ENCODE data around the gene XRCC5. TPM values are rescaled to one million over a fixed set of nuclear protein-coding genes. Genes with fewer than 3 reads are reported as not detected.

Gene XRCC5
- total and polyA plus RNA-seq, 8 donors = 212 to 302 (median 262) TPM

DNA sequence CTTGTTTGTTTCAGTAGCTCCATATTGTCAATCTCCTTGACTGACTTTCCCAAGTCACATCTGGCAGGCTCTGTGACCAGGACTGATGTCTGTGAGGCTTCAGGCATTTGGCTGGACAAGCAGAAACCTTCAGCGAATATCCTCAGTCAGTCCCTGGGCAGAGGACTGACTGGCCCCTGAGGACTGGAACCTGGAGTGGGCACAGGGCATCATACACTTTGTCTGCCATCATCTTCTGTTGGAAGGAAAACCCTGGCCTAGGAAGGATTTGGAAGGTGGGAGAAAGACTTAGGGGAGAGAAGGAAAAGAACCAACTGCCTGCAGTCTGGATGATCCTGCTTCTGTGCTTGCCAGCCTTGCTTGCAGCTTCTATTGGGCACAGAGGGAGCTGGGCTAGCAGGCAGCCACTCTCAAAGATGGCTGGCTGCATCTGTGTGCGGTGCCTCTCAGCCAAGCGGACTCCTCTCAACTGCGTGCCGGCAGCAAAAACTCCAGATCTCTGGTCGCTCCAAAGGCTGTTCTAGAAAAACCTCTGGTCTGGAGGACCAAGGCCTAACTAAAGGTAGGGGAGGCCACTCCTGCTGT, 136.3 kb downstream of the XRCC5 start:
- TF ChIP-seq, protein P1, sequence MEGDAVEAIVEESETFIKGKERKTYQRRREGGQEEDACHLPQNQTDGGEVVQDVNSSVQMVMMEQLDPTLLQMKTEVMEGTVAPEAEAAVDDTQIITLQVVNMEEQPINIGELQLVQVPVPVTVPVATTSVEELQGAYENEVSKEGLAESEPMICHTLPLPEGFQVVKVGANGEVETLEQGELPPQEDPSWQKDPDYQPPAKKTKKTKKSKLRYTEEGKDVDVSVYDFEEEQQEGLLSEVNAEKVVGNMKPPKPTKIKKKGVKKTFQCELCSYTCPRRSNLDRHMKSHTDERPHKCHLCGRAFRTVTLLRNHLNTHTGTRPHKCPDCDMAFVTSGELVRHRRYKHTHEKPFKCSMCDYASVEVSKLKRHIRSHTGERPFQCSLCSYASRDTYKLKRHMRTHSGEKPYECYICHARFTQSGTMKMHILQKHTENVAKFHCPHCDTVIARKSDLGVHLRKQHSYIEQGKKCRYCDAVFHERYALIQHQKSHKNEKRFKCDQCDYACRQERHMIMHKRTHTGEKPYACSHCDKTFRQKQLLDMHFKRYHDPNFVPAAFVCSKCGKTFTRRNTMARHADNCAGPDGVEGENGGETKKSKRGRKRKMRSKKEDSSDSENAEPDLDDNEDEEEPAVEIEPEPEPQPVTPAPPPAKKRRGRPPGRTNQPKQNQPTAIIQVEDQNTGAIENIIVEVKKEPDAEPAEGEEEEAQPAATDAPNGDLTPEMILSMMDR (IDR thresholded peaks at IDR 0.05) = no peak
- no peaks in the 10 kb centered on the region for H3K27me3 ChIP-seq
- no peak overlapping the region for H3K4me3 ChIP-seq
- no peaks in the 10 kb centered on the region for H3K36me3 ChIP-seq
- H3K9me3 ChIP-seq = peaks cover 0 to 4% of the 10 kb centered on the region in 2 donors
- no peak overlapping the region for H3K27ac ChIP-seq
- DNase-seq (no peak), ATAC-seq (no peak)
- intact Hi-C loops (cut with DNase I) = no loop called here
- H3K4me1 ChIP-seq = no peaks in the 10 kb centered on the region

DNA sequence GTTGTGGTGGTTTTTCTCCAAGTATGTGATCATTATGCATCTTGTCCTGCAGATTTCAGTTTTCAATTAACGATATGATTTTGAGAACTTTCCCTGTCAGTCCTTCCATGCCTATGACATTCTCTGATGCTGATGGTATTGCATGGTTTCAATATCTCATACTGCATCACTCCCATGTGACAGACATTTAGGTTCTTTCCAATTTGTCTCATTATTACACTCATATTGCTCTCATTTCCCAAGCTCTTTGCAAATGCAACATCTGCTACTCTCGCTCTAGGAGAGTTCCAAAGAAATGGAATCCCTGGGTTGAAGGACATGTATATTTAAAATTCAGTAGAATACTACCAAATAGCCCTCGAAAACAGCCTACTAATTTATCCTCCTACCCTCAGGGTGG, 137.6 kb downstream of the XRCC5 start:
- intact Hi-C loops (cut with DNase I) = no loop called here

More for the DNA sequence above, 137.6 kb downstream of the XRCC5 start:
- Histone ChIP-seq H3K27ac (no peak overlapping the region), H3K36me3 (no peaks in the 10 kb centered on the region), H3K4me3 (no peak overlapping the region), H3K4me1 (no peaks in the 10 kb centered on the region), H3K9me3 (peaks cover 0 to 4% of the 10 kb centered on the region in 2 donors), H3K27me3 (no peaks in the 10 kb centered on the region)
- TF ChIP-seq, protein P1 (IDR thresholded peaks at IDR 0.05) = no peak
- ATAC-seq = no peak
- DNase-seq = no peak

Other genes starting within 250 kb of the XRCC5 start
- gene MREG, start 95.8 kb upstream of the XRCC5 start, total RNA-seq = 10 to 100 TPM; 13.9 to 17.1 TPM
- gene MREG, start 95.8 kb upstream of the XRCC5 start, polyA plus RNA-seq (ENCODE audit: insufficient read length in 6 of 6) = 10 to 100 TPM; 12.0 to 16.7 (median 15.0) TPM
- 10 to 100 TPM; 13.4 to 17.3 TPM for gene PECR, start 27.5 kb upstream of the XRCC5 start, total RNA-seq
- gene PECR, start 27.5 kb upstream of the XRCC5 start, polyA plus RNA-seq (ENCODE audit: insufficient read length in 6 of 6) = 10 to 100 TPM in 5 of 6 donors, 1 to 10 TPM in 1; 9.8 to 12.9 (median 10.5) TPM
- 1 to 10 TPM; 1.5 to 1.8 TPM for gene TMEM169, start 27.4 kb upstream of the XRCC5 start, total RNA-seq
- gene TMEM169, start 27.4 kb upstream of the XRCC5 start, polyA plus RNA-seq (ENCODE audit: insufficient read length in 6 of 6) = 1 to 10 TPM in 5 of 6 donors, under 1 TPM in 1; 0.66 to 1.3 (median 1.1) TPM